Measurements from ENCODE around the gene WIZ. TPM values are rescaled to one million over a fixed set of nuclear protein-coding genes. Genes with fewer than 3 reads are reported as not detected.

WIZ gene
- total RNA-seq, 4 donors from 2014 or later: 39.1 to 44.9 (median 41.0) TPM

GRCh38 chr19:15424121-15424520 is 25.6 kb downstream of the WIZ start:
- Histone ChIP-seq H3K36me3 (peaks cover 74% of the 10 kb centered on the region), H3K4me1 (peaks cover 12% of the 10 kb centered on the region), H3K4me3 (no peak overlapping the region), H3K9me3 (no peaks in the 10 kb centered on the region), H3K27me3 (no peaks in the 10 kb centered on the region), H3K27ac (no peak overlapping the region)
- 98% methylated on average over 9 of the region's 13 CpGs for WGBS
- no peak for DNase-seq (ENCODE audit: low spot score in 2 of 2)
- no peak for TF ChIP-seq POLR2A (IDR thresholded peaks at IDR 0.05)
- no peak for TF ChIP-seq EP300 (IDR thresholded peaks at IDR 0.05)
- TF ChIP-seq POLR2AphosphoS5 (IDR thresholded peaks at IDR 0.05): no peak
- TF ChIP-seq CTCF (IDR thresholded peaks at IDR 0.05): no peak

- peaks cover 65% of the 10 kb centered on the region for H3K36me3 ChIP-seq
- WGBS: 96% methylated on average over 6 of the region's 6 CpGs
- no peak for TF ChIP-seq CTCF (IDR thresholded peaks at IDR 0.05)
- no peak overlapping the region for H3K27ac ChIP-seq
- H3K4me3 ChIP-seq: no peak overlapping the region
- H3K4me1 ChIP-seq: peaks cover 11% of the 10 kb centered on the region
- DNase-seq (ENCODE audit: low spot score in 2 of 2): no peak
- H3K27me3 ChIP-seq: no peaks in the 10 kb centered on the region
- no peaks in the 10 kb centered on the region for H3K9me3 ChIP-seq
These were observed 26.6 kb downstream of the WIZ start for GRCh38 chr19:15423130-15423529.

GRCh38 chr19:15422296-15423075 is 27.3 kb downstream of the WIZ start:
- no peak overlapping the region for H3K4me3 ChIP-seq
- no peak for TF ChIP-seq POLR2A (IDR thresholded peaks at IDR 0.05)
- H3K27ac ChIP-seq: no peak overlapping the region
- 83% methylated on average over 20 of the region's 22 CpGs for WGBS
- no peaks in the 10 kb centered on the region for H3K27me3 ChIP-seq
- no peak for DNase-seq (ENCODE audit: low spot score in 2 of 2)
- peaks cover 17% of the 10 kb centered on the region for H3K4me1 ChIP-seq
- H3K36me3 ChIP-seq: peaks cover 58% of the 10 kb centered on the region
- H3K9me3 ChIP-seq: no peaks in the 10 kb centered on the region

GRCh38 chr19:15421721-15422260 is 28.0 kb downstream of the WIZ start:
- Histone ChIP-seq H3K4me1 (peaks cover 24% of the 10 kb centered on the region), H3K9me3 (no peaks in the 10 kb centered on the region), H3K36me3 (peaks cover 51% of the 10 kb centered on the region), H3K27ac (no peak overlapping the region), H3K27me3 (no peaks in the 10 kb centered on the region), H3K4me3 (no peak overlapping the region)
- 66% methylated on average over 11 of the region's 15 CpGs for WGBS
- no peak for DNase-seq (ENCODE audit: low spot score in 2 of 2)
- TF ChIP-seq POLR2AphosphoS5 (IDR thresholded peaks at IDR 0.05) (no peak), CTCF (IDR thresholded peaks at IDR 0.05) (no peak), POLR2A (IDR thresholded peaks at IDR 0.05) (no peak)

- Histone ChIP-seq H3K36me3 (peaks cover 45% of the 10 kb centered on the region), H3K4me3 (no peak overlapping the region), H3K9me3 (no peaks in the 10 kb centered on the region), H3K27me3 (no peaks in the 10 kb centered on the region), H3K4me1 (peaks cover 30% of the 10 kb centered on the region), H3K27ac (no peak overlapping the region)
- TF ChIP-seq EP300 (IDR thresholded peaks at IDR 0.05) (no peak), POLR2A (IDR thresholded peaks at IDR 0.05) (no peak), POLR2AphosphoS5 (IDR thresholded peaks at IDR 0.05) (no peak), CTCF (IDR thresholded peaks at IDR 0.05) (no peak)
- no peak for DNase-seq (ENCODE audit: low spot score in 2 of 2)
- WGBS: 89% methylated on average over 12 of the region's 12 CpGs
These were observed 28.5 kb downstream of the WIZ start for GRCh38 chr19:15421136-15421695.

Data from suprapubic skin (tissue), 4 donors.